AG20443 (cell line): ENCODE measurements around the gene CLDN5.

ENCODE experiments used
- DNase-seq: peaks from one replicate; pipeline ENCODE4 v3.0.0; 2012; ENCODE audit warnings: low spot score, mixed read lengths

Gene CLDN5

DNA sequence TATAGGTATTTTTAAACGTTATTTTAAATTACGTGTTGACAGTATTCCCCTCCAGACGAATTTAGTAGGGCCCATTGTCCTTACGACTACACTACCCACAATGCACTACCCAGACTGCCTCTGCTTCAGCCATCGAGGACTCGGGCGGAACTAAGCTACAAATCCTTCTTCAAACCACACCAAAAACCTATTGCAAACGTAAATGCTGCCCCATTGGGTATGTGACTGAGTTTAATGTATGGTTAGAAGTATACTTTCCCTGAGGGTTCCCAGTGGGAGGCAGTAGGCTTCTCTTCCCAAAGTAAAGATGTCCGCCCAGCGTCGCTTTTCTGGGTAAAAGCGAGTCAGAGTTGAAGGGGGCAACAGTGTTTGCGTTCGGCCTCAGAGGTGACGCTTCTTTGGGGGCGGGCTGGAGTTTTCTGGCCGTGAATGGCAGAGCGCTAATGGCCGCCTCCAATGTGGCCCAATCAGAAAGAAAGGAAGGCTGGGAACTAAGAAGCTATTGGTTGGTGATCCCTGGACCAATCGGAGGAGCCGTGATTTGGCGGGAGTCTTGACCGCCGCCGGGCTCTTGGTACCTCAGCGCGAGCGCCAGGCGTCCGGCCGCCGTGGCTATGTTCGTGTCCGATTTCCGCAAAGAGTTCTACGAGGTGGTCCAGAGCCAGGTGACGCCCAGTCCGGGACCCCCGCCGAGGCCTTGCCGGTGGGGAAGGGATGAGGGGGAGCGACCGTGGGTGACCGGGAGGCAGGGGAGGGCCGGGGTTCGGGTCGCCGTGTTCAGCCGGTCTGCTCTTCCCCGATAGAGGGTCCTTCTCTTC lies 44.6 kb downstream of the CLDN5 start, which contains the start of gene CDC45:
Gene CDC45 (plus strand): TSS at position 566 of the 818 bp plus-strand sequence. CDS start 49 bp downstream, at position 615.
- peak; percentile 97 for DNase-seq

DNA sequence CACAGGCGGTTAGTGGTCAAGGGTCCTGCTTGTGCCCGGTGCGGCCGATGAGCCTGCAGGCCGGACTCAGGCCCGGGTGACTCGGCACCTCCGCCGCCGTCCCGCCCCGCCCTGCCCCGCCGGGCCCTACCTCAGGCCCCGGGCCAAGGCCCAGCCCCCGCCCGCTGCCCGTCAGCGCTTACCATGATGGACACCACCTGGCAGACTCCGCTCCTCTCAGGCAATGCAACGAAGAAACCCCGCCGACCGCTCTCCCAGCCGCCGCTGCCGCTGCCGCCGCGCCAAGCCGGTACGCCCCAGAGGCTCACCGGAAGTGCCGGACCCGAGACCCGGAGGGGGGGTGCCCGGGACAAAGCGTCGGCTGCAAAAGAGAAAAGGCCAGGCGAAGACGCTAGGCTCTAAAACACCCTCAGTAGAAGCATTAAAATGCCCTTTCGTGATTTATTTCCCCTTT lies 45.3 kb downstream of the CLDN5 start, which contains the start of gene UFD1:
Gene UFD1 (minus strand): TSS at position 293 of the 454 bp plus-strand sequence. CDS start 108 bp downstream, at position 185.
- DNase-seq, result peak; percentile 86

DNA sequence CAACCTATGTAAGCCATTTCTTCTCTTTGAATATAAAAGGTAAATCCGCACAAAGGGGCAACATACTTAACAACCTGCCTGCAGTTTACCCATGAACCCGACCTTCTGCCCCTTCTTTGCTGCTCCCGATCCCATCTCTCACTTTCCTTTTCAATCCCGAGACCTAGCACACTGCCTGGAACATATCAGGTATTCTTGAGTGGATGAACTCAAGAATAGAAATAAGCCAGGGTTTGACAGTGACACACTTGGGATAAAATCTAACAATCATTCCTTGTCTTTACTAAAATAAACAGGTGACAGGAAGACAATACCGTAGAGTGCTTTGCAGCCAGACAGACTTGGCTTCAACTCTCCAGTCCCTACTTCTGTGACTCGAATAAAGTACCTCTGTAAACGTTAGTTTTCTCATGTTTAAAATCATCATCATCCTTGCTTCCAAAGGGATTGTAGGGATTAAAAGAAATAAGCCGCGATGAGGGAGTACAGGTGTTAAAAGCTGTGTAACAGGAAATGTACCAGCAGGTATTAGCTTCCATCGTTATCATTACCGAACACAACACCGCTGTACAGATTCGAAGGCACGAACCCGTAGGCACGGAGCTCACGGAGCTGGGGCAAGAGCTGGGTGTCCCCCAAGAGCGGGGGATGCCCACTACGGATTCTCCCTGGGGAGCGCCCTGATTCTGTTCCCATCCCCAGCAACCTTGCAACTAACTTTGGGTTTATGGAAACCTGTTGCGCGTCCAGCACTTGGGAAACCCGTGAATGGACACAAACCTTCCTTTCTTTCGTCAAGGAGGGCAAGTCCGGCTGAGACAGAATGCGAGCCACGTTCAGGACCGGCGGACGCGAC lies 45.9 kb downstream of the CLDN5 start:
- no peak for DNase-seq

DNA sequence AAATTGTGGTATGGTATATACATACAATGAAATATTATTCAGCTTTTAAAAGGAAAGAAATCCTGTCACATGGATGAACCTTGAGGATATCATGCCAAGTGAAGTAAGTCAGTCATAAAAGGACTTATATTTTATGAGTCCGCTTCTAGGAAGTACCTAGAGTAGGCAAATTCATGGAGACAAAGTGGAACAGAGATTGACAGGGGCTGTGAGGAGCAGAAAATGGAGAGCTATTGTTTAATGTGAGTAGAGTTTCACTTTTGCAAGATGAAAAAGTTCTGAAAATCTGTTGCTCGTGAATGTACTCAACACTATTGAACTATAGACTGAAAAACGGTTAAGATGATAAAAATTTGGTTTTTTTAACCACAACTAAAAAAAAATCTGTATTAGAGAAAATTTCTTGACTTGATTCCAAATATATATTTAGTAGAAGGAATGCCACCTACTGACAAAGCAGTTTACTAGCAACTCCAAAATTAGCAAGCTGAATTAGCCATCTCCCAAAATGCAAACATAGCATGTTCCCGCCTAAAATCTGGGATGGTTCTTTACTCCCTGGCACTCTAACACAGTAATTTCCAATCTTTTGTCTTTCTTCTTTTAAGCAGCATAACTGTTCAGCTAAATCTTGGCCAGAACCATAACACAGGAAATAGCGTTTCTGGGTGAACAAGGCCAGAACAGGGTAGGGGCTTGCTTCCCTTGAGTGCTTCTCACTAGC lies 46.7 kb downstream of the CLDN5 start:
- no peak for DNase-seq

DNA sequence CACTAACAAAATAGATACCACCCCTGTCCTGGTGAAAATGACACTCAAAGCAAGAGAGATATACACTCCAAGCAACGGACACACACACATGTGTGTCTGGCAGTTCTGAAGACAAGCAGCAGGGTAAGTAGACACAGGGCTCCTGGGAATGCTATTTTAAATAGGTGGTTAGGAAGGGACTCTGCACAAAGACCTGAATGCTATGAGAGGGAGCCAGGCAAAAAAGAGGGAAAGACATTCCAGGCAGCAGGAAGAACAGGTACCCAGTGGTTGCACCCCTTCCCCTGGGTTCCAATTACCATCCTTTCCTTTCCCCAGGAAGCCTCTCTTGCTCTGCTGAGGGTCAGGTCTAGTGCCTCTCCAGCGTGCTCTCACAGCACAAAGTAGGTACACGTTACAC lies 48.2 kb downstream of the CLDN5 start:
- no peak for DNase-seq

DNA sequence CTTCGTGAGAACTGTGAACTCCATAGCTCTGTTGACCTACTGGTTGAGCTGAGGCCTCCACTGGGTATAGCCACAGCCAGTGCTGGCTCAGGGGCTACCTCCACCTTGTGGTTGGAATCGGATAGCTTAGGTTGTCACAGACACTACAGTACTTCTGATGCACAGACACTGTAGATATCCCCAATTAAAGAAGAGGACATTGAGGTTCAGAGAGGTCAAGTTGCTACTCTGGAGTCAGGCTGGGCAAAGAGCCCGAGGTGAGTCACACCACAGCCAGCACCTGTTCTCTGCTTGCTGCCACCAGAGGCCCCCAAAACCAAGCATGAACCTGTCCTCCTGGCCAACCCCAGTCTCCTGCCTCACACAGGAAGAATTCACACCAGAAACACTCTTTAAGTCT lies 50.6 kb downstream of the CLDN5 start:
- DNase-seq, result no peak
